HK-2 (cell line): ENCODE measurements around the gene FAM204A.

ENCODE experiments used
- DNase-seq: peaks from one replicate; pipeline ENCODE4 v3.0.0-alpha.2; 2018; ENCODE audit not compliant: unreplicated experiment

FAM204A gene

GRCh38 chr10:118330295-118331076 is 11.6 kb downstream of the FAM204A start:
- no peak for DNase-seq

- no peak for DNase-seq
These were observed 18.0 kb downstream of the FAM204A start for GRCh38 chr10:118324140-118324539.

- no peak for DNase-seq
These were observed 20.2 kb downstream of the FAM204A start for GRCh38 chr10:118321724-118322575.

GRCh38 chr10:118315629-118316028 is 26.5 kb downstream of the FAM204A start:
- DNase-seq = no peak

GRCh38 chr10:118314882-118315281 is 27.2 kb downstream of the FAM204A start:
- no peak for DNase-seq

GRCh38 chr10:118311505-118311904 is 30.6 kb downstream of the FAM204A start:
- no peak for DNase-seq

- no peak for DNase-seq
These were observed 31.3 kb downstream of the FAM204A start for GRCh38 chr10:118310822-118311221.

- DNase-seq = no peak
These were observed 32.2 kb downstream of the FAM204A start for GRCh38 chr10:118309911-118310310.

- no peak for DNase-seq
These were observed 33.5 kb downstream of the FAM204A start for GRCh38 chr10:118308664-118309063.

GRCh38 chr10:118307859-118308258 is 34.3 kb downstream of the FAM204A start:
- no peak for DNase-seq

- DNase-seq = no peak
These were observed 34.9 kb downstream of the FAM204A start for GRCh38 chr10:118307220-118307619.

GRCh38 chr10:118305730-118306129 is 36.4 kb downstream of the FAM204A start:
- no peak for DNase-seq

- no peak for DNase-seq
These were observed 37.6 kb downstream of the FAM204A start for GRCh38 chr10:118304521-118304920.

GRCh38 chr10:118301211-118301610 is 40.9 kb downstream of the FAM204A start:
- DNase-seq = no peak

- no peak for DNase-seq
These were observed 41.8 kb downstream of the FAM204A start for GRCh38 chr10:118300320-118300719.

GRCh38 chr10:118298787-118299186 is 43.3 kb downstream of the FAM204A start:
- DNase-seq = no peak

GRCh38 chr10:118291122-118291521 is 51.0 kb downstream of the FAM204A start:
- no peak for DNase-seq

GRCh38 chr10:118290471-118290995 is 51.6 kb downstream of the FAM204A start:
- no peak for DNase-seq

- no peak for DNase-seq
These were observed 54.9 kb downstream of the FAM204A start for GRCh38 chr10:118287076-118287806.

GRCh38 chr10:118286051-118286838 is 55.9 kb downstream of the FAM204A start:
- no peak for DNase-seq

- no peak for DNase-seq
These were observed 59.5 kb downstream of the FAM204A start for GRCh38 chr10:118282670-118283069.
